MM.1S (cell line): ENCODE measurements around the gene SELENOF.

ENCODE experiments used
- DNase-seq: peaks from one replicate; pipeline ENCODE4 v3.0.0-alpha.2; 2015
- H2AFZ ChIP-seq: fragments of 300-600 bp; sonication (generic); 2 replicates; pipeline ENCODE4 v1.6.0; 2016; ENCODE audit warnings: antibody characterized with exemption, low read length
- H3F3A ChIP-seq: fragments of 300-600 bp; sonication (generic); 2 replicates; pipeline ENCODE4 v1.6.1; 2016; ENCODE audit warnings: mild to moderate bottlenecking, antibody characterized with exemption, low read length, moderate library complexity, mixed read lengths; ENCODE audit not compliant: insufficient read depth
- H3K27ac ChIP-seq: fragments of 300-600 bp; sonication (generic); 2 replicates; pipeline ENCODE4 v1.5.1; 2016; ENCODE audit warnings: mild to moderate bottlenecking, low read length
- H3K27me3 ChIP-seq: fragments of 300-600 bp; sonication (generic); replicated peaks from 2 replicates; pipeline ENCODE4 v1.6.0; 2016; ENCODE audit warnings: low read length; ENCODE audit not compliant: insufficient read depth
- H3K36me3 ChIP-seq: fragments of 300-600 bp; sonication (generic); replicated peaks from 2 replicates; pipeline ENCODE4 v1.6.1; 2016; ENCODE audit warnings: mild to moderate bottlenecking, low read length, mixed read lengths; ENCODE audit not compliant: insufficient read depth
- H3K4me1 ChIP-seq: fragments of 300-600 bp; sonication (generic); 2 replicates; pipeline ENCODE4 v1.6.1; 2016; ENCODE audit warnings: low read length, mixed read lengths
- H3K4me2 ChIP-seq: fragments of 300-600 bp; sonication (generic); 2 replicates; pipeline ENCODE4 v1.6.0; 2016; ENCODE audit warnings: low read depth, low read length
- H3K4me3 ChIP-seq: fragments of 300-600 bp; sonication (generic); 2 replicates; pipeline ENCODE4 v1.5.1; 2016; ENCODE audit warnings: low read length, mixed read lengths
- H3K79me2 ChIP-seq: fragments of 300-600 bp; sonication (generic); 2 replicates; pipeline ENCODE4 v1.6.1; 2016; ENCODE audit warnings: mixed run types, low read length, mixed read lengths
- H3K9ac ChIP-seq: fragments of 300-600 bp; sonication (generic); 2 replicates; pipeline ENCODE4 v1.6.1; 2016; ENCODE audit warnings: low read length, mixed read lengths
- H3K9me2 ChIP-seq: fragments of 300-600 bp; sonication (generic); replicated peaks from 2 replicates; pipeline ENCODE4 v1.6.1; 2016; ENCODE audit warnings: mild to moderate bottlenecking, low read length, mixed read lengths; ENCODE audit not compliant: insufficient read depth
- H3K9me3 ChIP-seq: fragments of 300-600 bp; sonication (generic); replicated peaks from 2 replicates; pipeline ENCODE4 v1.6.1; 2016; ENCODE audit warnings: mild to moderate bottlenecking, low read length, mixed read lengths; ENCODE audit not compliant: insufficient read depth
- H4K20me1 ChIP-seq: fragments of 300-600 bp; sonication (generic); 2 replicates; pipeline ENCODE4 v1.6.1; 2016; ENCODE audit warnings: mild to moderate bottlenecking, low read length, moderate library complexity, mixed read lengths; ENCODE audit not compliant: insufficient read depth
- EZH2 ChIP-seq: fragments of 300-600 bp; sonication (generic); optimal IDR thresholded peaks from 2 replicates; pipeline ENCODE3; 2017; ENCODE audit warnings: low read depth, mild to moderate bottlenecking, antibody characterized with exemption, low read length, mixed read lengths
- EZH2phosphoT487 ChIP-seq: fragments of 300-600 bp; sonication (generic); IDR thresholded peaks from 2 replicates; pipeline ENCODE4 v1.6.1; 2018; ENCODE audit warnings: antibody characterized with exemption, low read length
- TF ChIP-seq, protein P1 (sequence below): fragments of 300-600 bp; sonication (generic); IDR thresholded peaks from 2 replicates; pipeline ENCODE4 v1.5.1; 2016; ENCODE audit warnings: antibody characterized with exemption, low read length, mixed read lengths

SELENOF gene

DNA sequence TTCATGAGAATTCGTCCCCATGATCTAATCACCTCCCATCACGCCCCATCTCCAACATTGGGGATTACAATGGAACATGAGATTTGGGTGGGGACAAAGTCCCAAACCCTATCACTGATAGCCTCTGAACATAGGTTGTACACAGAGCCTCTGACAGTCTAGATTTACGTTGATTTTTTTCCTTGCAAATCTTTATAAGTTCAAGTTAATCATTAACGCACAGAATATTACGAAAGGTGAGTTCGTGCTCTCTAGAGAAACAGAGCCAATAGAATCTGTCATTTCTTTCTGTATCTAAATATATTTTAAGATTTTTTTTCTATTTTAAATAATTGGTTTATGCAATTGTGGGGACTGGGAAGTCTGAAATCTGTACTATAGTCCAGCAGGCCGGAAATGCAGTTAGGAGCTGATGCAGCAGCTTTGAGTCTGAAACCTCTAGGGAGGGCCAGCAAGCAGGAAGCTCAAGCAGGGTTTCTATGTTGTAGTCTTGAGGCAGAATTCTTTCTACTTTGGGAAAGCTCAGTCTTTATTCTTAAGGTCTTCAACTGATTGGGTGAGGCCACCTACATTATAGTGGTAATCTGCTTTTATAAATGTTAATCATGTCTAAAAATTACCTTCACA lies 61.0 kb downstream of the SELENOF start:
- no peak overlapping the region for H3K4me3 ChIP-seq
- no peak overlapping the region for H2AFZ ChIP-seq
- peaks cover 10% of the 10 kb centered on the region for H3K4me1 ChIP-seq
- peak; percentile 58 for DNase-seq
- no peaks in the 10 kb centered on the region for H3K36me3 ChIP-seq
- H3K9me3 ChIP-seq = no peaks in the 10 kb centered on the region
- TF ChIP-seq, protein P1, sequence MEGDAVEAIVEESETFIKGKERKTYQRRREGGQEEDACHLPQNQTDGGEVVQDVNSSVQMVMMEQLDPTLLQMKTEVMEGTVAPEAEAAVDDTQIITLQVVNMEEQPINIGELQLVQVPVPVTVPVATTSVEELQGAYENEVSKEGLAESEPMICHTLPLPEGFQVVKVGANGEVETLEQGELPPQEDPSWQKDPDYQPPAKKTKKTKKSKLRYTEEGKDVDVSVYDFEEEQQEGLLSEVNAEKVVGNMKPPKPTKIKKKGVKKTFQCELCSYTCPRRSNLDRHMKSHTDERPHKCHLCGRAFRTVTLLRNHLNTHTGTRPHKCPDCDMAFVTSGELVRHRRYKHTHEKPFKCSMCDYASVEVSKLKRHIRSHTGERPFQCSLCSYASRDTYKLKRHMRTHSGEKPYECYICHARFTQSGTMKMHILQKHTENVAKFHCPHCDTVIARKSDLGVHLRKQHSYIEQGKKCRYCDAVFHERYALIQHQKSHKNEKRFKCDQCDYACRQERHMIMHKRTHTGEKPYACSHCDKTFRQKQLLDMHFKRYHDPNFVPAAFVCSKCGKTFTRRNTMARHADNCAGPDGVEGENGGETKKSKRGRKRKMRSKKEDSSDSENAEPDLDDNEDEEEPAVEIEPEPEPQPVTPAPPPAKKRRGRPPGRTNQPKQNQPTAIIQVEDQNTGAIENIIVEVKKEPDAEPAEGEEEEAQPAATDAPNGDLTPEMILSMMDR = no peak
- TF ChIP-seq EZH2phosphoT487 (no peak), EZH2 (no peak)
- H3K27me3 ChIP-seq = no peaks in the 10 kb centered on the region
- H3F3A ChIP-seq = peaks cover 3% of the 10 kb centered on the region; the same call in 1 of the 2 replicates
- H4K20me1 ChIP-seq = no peaks in the 10 kb centered on the region
- H3K4me2 ChIP-seq = 0 out of 2 replicates have a peak overlapping the region, but pooled peaks have one; percentile 4
- no peaks in the 10 kb centered on the region for H3K79me2 ChIP-seq
- no peak overlapping the region for H3K9ac ChIP-seq
- H3K27ac ChIP-seq = peak overlapping the region; percentile 2; the same call in 1 of the 2 replicates
- H3K9me2 ChIP-seq = no peaks in the 10 kb centered on the region

DNA sequence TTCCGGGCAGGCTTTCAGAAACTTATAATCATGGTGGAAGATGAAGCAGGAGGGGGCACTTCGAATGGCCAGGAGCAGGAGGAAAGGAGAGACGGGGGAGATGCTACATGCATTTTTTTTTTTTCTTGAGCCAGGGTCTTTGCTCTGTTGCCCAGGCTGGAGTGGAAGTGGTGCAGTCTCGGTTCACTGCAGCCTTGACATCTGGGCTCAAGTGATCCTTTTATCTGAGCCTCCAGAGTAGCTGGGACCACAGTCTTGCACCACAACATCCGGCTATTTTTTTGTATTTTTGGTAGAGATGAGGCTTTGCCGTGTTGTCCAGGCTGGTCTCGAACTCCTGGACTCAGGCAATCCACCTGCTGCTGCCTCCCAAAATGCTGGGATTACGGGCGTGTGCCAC lies 61.6 kb downstream of the SELENOF start:
- TF ChIP-seq, protein P1 = no peak
- TF ChIP-seq EZH2 (no peak), EZH2phosphoT487 (no peak)
- no peaks in the 10 kb centered on the region for H3K9me2 ChIP-seq

DNA sequence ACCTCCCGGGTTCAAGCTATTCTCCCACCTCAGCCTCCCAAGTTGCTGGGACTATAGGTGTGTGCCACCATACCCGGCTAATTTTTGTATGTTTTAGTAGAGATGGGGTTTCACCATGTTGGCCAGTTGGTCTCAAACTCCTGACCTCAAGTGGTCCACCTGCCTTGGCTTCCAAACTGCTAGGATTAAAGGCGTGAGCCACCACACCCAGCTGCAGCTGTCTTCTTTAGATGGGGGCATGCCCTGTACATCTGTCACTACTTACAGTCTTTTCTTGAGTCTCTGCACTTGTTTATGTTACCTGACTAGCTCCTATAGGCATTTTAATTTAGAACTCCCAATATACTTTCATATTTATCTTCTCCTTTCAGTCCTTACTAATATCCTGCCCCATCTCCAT lies 64.2 kb downstream of the SELENOF start:
- H3F3A ChIP-seq = peaks cover 3% of the 10 kb centered on the region; the same call in 1 of the 2 replicates
- no peaks in the 10 kb centered on the region for H3K9me3 ChIP-seq
- H2AFZ ChIP-seq = no peak overlapping the region
- no peak overlapping the region for H3K27ac ChIP-seq
- H3K9ac ChIP-seq = no peak overlapping the region
- H3K4me2 ChIP-seq = no peak overlapping the region
- H3K27me3 ChIP-seq = no peaks in the 10 kb centered on the region
- no peak overlapping the region for H3K4me3 ChIP-seq
- DNase-seq = no peak
- no peaks in the 10 kb centered on the region for H3K36me3 ChIP-seq
- peaks cover 10% of the 10 kb centered on the region for H3K4me1 ChIP-seq
- H3K9me2 ChIP-seq = no peaks in the 10 kb centered on the region
- TF ChIP-seq EZH2 (no peak), EZH2phosphoT487 (no peak)
- TF ChIP-seq, protein P1 = no peak
- no peaks in the 10 kb centered on the region for H3K79me2 ChIP-seq
- no peaks in the 10 kb centered on the region for H4K20me1 ChIP-seq

More for the DNA sequence above, 61.6 kb downstream of the SELENOF start:
- Histone ChIP-seq H3K4me3 (no peak overlapping the region), H2AFZ (no peak overlapping the region), H3K9ac (no peak overlapping the region), H3K4me2 (no peak overlapping the region), H4K20me1 (no peaks in the 10 kb centered on the region), H3K79me2 (no peaks in the 10 kb centered on the region), H3K27ac (no peak overlapping the region), H3K4me1 (peaks cover 10% of the 10 kb centered on the region), H3F3A (peaks cover 3% of the 10 kb centered on the region; the same call in 1 of the 2 replicates), H3K36me3 (no peaks in the 10 kb centered on the region), H3K27me3 (no peaks in the 10 kb centered on the region), H3K9me3 (no peaks in the 10 kb centered on the region)
- no peak for DNase-seq
